Stimulated activated CD8-positive, alpha-beta memory T cell treated with anti-CD3 and anti-CD28 coated beads, Interleukin-2, amount 100 ng/mL, for 48 hours (primary cell): ENCODE results near the gene PDE8B.

Experiments used
- DNase-seq, 2 donors: peaks; one replicate each; pipeline ENCODE4 v3.0.0-alpha.2; 2020; ENCODE audit warnings: low read depth in 2 of 2

The PDE8B gene

DNA sequence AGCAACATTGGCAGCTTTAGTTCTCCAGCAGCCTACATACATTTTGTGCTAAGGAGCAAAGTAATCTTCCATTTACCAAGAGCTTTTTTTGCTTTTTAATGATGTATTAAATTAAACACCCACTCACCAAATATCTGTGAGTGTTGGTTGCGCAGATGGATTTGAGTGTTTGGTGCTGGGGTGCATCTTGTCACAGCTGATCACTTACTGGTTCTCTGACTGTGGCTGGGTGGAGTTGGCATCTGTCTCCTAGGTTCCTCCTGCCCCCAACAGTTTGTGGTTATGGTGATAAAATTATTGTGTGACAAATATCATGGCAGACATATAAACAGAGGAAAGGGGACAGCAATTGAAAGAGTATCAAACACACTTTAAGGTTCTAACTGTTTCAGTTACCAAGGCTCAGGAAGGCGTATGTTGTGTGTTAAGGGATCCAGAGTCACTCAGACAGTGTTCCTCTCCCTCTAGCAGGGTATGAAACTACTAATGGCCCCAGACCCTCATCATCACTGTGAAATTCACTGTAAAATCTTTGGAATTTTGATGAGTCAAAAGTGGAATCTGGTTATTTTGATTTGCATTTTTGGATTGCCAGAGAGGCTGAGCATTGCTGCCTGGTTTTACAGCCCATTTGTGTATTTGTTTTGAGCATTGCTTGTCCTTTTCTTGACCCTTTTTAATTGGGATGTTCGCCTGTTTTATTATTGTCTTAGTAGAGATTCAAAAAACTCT is 81.7 kb downstream of the PDE8B start:
- DNase-seq: no peak

DNA sequence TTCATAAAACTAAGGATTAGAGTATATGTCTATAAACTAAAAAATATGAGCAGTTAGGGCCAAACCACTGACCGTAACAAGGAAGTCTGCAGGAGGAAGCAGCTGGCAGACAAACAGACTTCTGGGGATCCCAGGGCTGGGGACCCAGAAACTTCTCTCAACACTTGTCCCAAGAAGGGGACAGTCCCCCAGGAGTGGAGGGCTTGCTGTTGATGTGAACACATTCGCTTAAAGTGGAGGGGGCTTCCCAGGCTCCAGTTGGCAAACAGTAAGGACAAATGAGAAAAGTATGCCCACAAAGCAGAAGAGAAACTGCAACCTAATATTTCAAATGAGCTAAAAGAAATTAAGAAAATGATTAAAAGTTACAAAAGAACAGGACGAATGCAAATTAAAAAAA is 83.7 kb downstream of the PDE8B start:
- no peak for DNase-seq

DNA sequence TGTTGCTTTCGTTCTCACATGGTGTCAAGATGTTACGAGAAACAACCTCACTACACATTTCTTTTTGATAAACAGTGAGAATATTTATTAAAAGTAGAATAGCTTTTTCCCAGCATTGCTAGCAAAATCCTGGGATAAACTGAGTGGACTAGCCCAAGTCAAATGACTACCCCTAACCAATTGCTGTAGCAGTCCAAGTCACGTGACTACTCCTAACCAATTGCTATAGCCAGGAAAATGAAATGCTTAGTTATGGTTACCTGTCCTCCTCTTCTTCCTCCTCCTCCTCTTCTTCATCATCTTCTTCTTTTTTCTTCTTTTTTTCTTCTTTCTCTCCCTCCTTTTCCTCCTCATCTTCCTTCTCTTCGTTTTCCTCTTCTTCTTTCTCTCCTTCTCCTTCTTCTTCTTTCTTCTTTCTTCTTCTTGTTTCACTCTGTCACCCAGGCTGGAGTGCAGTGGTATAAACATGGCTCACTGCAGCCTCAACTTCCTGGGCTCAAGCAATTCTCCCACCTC is 85.4 kb downstream of the PDE8B start:
- no peak for DNase-seq

GRCh38 chr5:77298146-77298545 is 87.7 kb downstream of the PDE8B start:
- DNase-seq: no peak

GRCh38 chr5:77300451-77300850 is 90.0 kb downstream of the PDE8B start:
- DNase-seq: no peak

DNA sequence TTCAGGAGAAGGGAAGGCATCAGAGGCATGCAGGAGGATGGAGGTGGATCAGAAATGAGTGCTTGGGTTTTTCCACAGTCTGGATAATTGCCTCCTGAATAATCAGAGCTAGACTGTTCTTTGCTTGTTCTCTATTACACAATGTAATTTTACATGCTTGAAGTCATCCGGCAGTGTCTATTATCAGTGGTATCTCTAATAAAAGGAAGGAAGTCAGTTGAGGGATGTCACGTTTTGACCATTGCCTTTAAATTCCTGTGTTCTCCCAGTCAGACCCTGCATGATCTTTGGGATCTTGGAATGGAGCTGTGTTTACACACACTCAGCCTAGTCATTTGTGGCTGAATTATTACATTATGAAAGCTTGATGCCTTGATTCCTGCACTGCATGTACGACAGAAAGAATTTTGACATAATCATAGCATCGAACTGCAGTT is 91.0 kb downstream of the PDE8B start:
- no peak for DNase-seq

DNA sequence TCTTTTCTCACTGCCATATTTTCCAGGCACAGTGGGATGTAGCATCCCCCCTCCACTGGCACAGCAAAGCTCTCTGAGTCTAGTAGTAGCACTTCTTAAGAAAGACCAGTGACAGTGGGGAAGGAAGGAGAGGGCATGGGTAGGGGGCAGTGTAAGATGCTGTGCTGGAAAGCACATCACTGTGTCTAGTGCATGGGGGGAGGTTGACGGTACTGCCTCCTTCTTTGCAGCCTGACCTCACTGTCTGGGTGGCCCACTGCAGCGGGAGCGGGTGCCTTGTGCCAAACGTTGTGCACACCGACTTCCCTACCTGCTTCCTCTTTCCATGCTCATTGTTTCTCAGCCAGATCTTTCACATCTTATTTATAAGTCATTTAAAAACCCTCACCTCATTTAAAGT is 91.8 kb downstream of the PDE8B start:
- DNase-seq: no peak

GRCh38 chr5:77302653-77303052 is 92.2 kb downstream of the PDE8B start:
- DNase-seq: no peak

GRCh38 chr5:77304388-77304787 is 93.9 kb downstream of the PDE8B start:
- no peak for DNase-seq

- DNase-seq: no peak
Measured at GRCh38 chr5:77305222-77305846, 94.9 kb downstream of the PDE8B start.

- no peak for DNase-seq
Measured at GRCh38 chr5:77305956-77306355, 95.5 kb downstream of the PDE8B start.

- DNase-seq: no peak
Measured at GRCh38 chr5:77306531-77306930, 96.1 kb downstream of the PDE8B start.

DNA sequence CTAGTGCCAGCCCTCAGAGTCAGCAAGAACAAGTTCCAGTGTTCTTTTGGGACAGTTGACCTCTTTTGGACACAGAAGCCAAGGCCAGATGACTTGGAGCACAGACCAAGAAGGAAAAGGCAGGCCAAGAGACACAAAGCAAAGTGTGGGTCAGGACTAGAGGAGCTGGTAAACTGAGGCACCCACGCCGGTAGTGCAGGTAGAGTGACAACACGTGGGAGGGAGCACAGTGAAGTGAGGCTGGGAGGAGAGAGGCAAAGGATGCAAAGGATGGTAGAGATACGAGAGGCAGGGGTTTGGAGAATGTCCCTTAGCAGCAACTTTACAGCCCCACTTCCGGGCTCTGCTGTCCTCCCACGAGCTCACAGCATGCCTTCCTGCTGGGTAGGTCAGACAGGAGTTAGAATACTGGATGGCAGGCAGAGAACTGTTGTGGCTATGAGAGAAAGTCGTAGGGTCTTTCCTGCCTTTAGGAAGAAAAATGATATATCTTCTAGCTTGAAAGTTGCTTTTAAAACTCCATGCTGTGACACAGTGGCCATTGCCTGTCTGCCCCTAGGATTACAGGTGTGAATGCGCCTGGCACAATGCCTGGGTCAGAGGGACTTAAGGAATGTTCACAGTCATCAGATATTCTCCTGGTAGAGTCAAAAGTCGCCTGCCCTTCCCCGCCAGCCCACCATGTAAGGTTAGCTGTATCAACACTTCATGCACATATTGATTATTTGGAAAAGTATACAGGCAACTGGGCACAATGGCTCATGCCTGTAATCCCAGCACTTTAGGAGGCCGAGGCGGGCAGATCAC is 97.9 kb downstream of the PDE8B start:
- no peak for DNase-seq

DNA sequence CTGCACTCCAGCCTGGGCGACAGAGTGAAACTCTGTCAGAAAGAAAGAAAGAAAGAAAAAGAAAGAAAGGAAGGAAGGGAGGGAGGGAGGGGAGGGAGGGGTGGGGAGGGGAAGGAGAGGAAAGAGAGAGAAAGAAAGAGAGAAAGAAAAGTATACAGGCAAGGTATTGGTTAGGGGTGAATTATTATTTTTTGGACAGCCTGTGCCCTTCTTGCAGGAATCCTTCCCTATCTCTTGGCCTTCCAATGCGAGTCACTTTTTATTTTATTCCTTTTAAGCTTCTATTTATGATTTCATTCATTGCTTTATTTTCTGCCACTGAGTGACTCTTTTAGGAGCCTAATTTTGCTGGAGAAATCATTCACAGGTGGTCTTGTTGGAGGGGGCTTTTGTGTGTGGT is 98.7 kb downstream of the PDE8B start:
- DNase-seq: no peak

DNA sequence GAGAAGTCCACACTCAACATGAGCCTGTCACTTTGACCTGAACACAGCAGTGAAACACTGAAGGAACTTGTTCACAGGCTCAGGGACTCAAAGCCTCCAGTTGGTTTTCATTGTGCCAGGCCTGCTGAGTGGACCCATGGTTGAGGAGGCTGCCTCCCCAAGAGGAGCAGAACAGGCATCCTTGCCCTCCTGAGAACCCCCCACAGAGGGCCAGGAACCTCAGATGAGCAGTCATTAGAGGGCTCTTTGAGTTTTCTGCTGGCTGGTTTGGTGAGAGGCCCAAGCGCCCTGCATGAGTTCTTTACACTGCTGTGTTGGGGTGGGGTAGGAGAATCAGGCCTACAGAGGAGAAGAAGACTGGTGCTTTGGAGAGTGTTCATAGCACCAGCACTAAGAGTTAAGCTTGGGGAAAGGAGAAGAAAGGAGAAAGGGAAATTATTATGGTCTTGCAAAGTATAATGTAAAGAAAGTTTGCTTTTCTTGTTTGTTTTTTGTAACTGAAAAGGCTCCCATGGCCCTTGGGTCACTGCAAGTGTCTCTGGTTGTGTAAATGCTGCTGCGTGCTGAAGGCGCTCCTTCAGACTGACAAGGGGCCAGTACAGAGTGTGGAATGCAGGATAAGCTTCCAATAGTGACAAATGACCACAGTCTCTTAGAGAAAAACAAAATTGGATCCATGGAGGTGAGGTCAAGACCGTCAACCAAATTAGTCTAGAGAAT is 100.2 kb downstream of the PDE8B start:
- DNase-seq: no peak

DNA sequence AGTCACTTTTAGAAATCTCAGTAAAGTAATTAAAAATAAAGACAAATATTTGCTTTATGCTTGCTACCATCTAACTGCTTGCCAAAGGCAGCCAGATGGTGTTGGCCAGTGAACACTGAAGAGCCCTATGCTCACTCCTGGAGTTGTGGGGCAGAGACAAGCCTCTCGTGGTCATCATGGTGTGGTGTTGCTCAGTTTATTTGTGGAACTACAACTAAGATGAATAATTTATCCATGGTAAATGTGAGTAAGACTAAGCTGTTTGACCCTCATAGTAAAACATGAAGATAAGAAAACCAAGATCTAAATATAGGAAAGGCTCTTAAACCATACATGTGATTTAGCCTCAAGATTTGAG is 100.7 kb downstream of the PDE8B start:
- no peak for DNase-seq

- DNase-seq: no peak
Measured at GRCh38 chr5:77312413-77312812, 101.9 kb downstream of the PDE8B start.

DNA sequence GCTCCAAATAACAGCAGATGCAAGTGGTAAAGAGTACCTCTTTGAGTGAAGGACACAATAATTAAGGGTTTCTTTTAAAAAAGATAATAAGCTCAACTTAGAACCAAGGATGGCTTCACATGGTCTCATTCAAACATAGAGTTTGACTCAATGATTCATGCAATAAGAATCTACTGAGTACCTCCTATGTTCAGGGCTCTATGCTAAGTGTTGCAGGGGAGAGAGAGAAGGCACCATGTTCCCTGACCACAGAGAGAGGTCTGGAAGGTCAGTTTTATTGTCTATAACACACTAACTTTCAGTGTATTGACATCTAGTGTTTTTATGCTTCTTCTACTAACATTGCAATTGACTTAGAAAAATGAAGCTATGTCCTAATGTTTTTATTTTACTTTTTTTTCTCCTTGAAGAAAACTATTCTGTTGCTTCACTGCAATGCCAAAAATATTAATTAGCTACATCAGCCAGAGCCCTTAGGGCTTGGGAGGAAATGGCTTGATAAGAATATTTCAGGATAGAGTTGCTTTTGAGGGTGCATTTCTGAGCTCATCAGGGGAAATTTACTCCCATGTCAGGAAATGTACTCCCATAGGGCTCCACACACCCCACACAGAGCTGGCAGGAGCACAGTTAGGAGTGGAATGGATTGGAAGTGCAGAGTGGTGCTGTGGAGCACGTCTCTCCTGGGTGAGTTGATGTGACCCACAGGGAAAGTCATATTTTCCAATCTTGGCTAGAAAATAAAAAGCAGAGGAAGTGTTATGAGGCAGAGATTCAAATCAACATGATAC is 106.6 kb downstream of the PDE8B start:
- no peak for DNase-seq

DNA sequence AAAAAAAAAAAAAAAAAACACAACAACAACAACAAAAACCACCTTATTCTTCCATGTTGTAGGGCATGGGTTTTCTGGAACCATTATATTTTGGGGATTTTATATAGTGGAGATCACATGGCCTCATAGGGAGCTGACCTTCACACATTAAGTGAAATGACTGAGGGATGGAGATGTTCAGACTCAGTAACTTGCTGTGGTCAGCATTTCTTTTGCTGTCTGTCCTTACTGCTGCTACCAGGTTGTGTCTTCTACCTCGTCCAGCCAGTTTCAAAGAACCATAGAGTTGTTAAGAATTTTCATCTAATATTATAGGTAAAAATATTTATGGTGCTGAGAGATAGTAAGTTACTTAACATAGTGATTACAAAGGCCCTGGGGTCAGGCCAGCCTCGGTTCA is 107.6 kb downstream of the PDE8B start:
- no peak for DNase-seq

DNA sequence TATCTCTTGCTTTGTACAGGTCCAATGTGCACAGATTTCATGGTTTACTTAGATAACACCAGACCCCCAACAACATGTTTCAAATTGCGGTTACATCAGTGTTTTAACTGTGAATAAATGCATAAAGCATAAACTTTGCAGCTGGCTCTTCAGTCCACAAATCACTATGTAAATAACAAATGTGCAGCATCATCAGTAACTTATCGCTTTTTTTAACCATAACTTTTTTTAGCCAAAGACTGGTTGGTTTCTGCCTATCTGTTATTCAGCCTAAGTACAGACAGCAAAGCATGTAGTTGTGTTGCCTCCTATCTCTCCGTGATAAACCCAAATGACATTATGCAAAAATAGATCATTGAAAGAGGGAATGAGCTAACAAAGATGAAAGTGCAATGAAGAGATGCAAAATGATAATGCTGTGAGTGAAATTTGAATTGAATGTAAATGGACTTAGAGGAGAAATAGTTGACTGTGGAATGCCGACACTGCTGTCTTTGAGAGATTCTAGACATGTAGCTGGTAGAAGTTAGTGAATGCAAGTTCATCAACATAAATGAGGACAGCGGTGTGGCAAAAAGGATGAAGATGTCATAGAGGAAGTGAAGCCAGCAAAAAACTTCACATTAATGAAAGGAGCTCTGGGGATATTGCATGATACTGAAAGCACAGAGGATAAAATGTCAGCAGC is 108.8 kb downstream of the PDE8B start:
- no peak for DNase-seq
